ENCODE data around the gene SLC35G1. TPM values are rescaled to one million over a fixed set of nuclear protein-coding genes. Genes with fewer than 3 reads are reported as not detected.
A peak's percentile ranks its signal among the peaks of the same experiment; 100 is the strongest.

Gene SLC35G1
- total RNA-seq: 1 to 10 TPM; 3.4 to 5.5 (median 4.7) TPM

- WGBS, 2 donors (ENCODE audit: low coverage in 1 of 2): no CpG with 5 or more reads among the region's 82 CpGs
- Histone ChIP-seq H3K27ac (peak within 1 kb of the TSS in 3 of 4 donors; percentile 61 to 85 (median 72)), H3K36me3 (no peaks in the 10 kb centered on the region), H3K4me3 (peak within 1 kb of the TSS; percentile 85 to 91), H3K9me3 (no peaks in the 10 kb centered on the region), H3K4me1 (peaks cover 0 to 13% (median 4%) of the 10 kb centered on the region in 3 donors), H3K27me3 (no peaks in the 10 kb centered on the region)
- ATAC-seq: peak; percentile 93
- TF ChIP-seq EP300 (IDR thresholded peaks at IDR 0.05) (no peak), POLR2AphosphoS5 (IDR thresholded peaks at IDR 0.05) (peak; percentile 29), POLR2A (IDR thresholded peaks at IDR 0.05) (peak; percentile 65 to 73), CTCF (IDR thresholded peaks at IDR 0.05) (peak in 1 of 4 experiments; percentile 37)
These were observed at the start of gene SLC35G1 for GRCh38 chr10:93893646-93894515. Gene SLC35G1 (plus strand): TSS chr10:93893978. CDS start chr10:93894034, 56 bp downstream.

- no peaks in the 10 kb centered on the region for H3K9me3 ChIP-seq
- no peaks in the 10 kb centered on the region for H3K27me3 ChIP-seq
- H3K4me1 ChIP-seq: peaks cover 0 to 9% (median 0%) of the 10 kb centered on the region in 3 donors
- TF ChIP-seq POLR2AphosphoS5 (IDR thresholded peaks at IDR 0.05) (no peak), EP300 (IDR thresholded peaks at IDR 0.05) (no peak), CTCF (IDR thresholded peaks at IDR 0.05) (no peak), POLR2A (IDR thresholded peaks at IDR 0.05) (no peak)
- no peak overlapping the region for H3K4me3 ChIP-seq
- no peak for ATAC-seq
- no peak overlapping the region for H3K27ac ChIP-seq
- WGBS, 2 donors (ENCODE audit: low coverage in 1 of 2): 100% methylated on average over 1 of the region's 30 CpGs; no CpG with 5 or more reads in 1 of the 2 donors
- H3K36me3 ChIP-seq: no peaks in the 10 kb centered on the region
These were observed 48.7 kb upstream of the SLC35G1 start for GRCh38 chr10:93844979-93845626.

- no peaks in the 10 kb centered on the region for H3K36me3 ChIP-seq
- H3K27me3 ChIP-seq: no peaks in the 10 kb centered on the region
- no peak for ATAC-seq
- no peak overlapping the region for H3K27ac ChIP-seq
- WGBS, 2 donors (ENCODE audit: low coverage in 1 of 2): 44 to 57% methylated on average over 4 of the region's 4 CpGs
- H3K9me3 ChIP-seq: no peaks in the 10 kb centered on the region
- peaks cover 0 to 9% (median 0%) of the 10 kb centered on the region in 3 donors for H3K4me1 ChIP-seq
- no peak for TF ChIP-seq POLR2A (IDR thresholded peaks at IDR 0.05)
- TF ChIP-seq EP300 (IDR thresholded peaks at IDR 0.05): no peak
- TF ChIP-seq POLR2AphosphoS5 (IDR thresholded peaks at IDR 0.05): no peak
- no peak for TF ChIP-seq CTCF (IDR thresholded peaks at IDR 0.05)
- no peak overlapping the region for H3K4me3 ChIP-seq
These were observed 44.2 kb upstream of the SLC35G1 start for GRCh38 chr10:93849593-93849992.

GRCh38 chr10:93850031-93851015 lies 43.5 kb upstream of the SLC35G1 start:
- Histone ChIP-seq H3K27me3 (no peaks in the 10 kb centered on the region), H3K4me1 (peaks cover 0 to 9% (median 0%) of the 10 kb centered on the region in 3 donors), H3K4me3 (no peak overlapping the region), H3K9me3 (no peaks in the 10 kb centered on the region), H3K27ac (no peak overlapping the region), H3K36me3 (no peaks in the 10 kb centered on the region)
- 52 to 54% methylated on average over 5 to 8 of the region's 10 CpGs for WGBS, 2 donors (ENCODE audit: low coverage in 1 of 2)
- no peak for TF ChIP-seq EP300 (IDR thresholded peaks at IDR 0.05)
- no peak for TF ChIP-seq POLR2AphosphoS5 (IDR thresholded peaks at IDR 0.05)
- TF ChIP-seq POLR2A (IDR thresholded peaks at IDR 0.05): no peak
- no peak for TF ChIP-seq CTCF (IDR thresholded peaks at IDR 0.05)
- ATAC-seq: no peak

Measured in gastroesophageal sphincter (tissue), 4 donors.